AG09309 (cell line): ENCODE measurements around the gene GLYATL1.

Source experiments
- DNase-seq: peaks from one replicate; pipeline ENCODE4 v3.0.0-alpha.2; 2010; ENCODE audit warnings: low read depth
- H3K4me3 ChIP-seq: 2 replicates; pipeline ENCODE4 v1.5.1; 2011; ENCODE audit warnings: mild to moderate bottlenecking, low read depth, low read length, moderate library complexity; ENCODE audit not compliant: control insufficient read depth
- TF ChIP-seq, protein P1 (sequence below): IDR thresholded peaks from 2 replicates; pipeline ENCODE4 v1.5.1; 2011; ENCODE audit warnings: mild to moderate bottlenecking, low read depth, low read length, inconsistent platforms; ENCODE audit not compliant: insufficient read depth, control insufficient read depth; ENCODE audit errors: missing control alignments

Gene GLYATL1

DNA sequence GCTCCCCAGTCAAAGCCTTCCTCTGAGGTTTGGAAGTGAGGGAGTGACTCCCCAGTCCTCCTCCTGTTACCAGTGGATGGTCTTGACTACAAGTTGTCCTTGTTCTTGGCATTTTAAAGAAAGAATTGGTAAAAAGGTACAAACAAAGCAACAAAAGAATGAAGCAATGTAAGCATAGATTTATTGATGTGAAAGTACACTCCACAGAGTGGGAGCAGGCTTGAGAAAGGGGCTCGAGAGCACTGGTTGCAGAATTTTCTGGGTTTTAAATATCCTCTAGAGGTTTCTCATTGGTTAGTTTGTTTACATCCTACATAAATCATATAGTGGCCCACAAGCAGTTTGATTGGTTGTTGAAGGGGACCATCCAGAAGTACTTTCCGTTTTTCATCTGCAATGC is 22.7 kb upstream of the GLYATL1 start:
- TF ChIP-seq, protein P1, sequence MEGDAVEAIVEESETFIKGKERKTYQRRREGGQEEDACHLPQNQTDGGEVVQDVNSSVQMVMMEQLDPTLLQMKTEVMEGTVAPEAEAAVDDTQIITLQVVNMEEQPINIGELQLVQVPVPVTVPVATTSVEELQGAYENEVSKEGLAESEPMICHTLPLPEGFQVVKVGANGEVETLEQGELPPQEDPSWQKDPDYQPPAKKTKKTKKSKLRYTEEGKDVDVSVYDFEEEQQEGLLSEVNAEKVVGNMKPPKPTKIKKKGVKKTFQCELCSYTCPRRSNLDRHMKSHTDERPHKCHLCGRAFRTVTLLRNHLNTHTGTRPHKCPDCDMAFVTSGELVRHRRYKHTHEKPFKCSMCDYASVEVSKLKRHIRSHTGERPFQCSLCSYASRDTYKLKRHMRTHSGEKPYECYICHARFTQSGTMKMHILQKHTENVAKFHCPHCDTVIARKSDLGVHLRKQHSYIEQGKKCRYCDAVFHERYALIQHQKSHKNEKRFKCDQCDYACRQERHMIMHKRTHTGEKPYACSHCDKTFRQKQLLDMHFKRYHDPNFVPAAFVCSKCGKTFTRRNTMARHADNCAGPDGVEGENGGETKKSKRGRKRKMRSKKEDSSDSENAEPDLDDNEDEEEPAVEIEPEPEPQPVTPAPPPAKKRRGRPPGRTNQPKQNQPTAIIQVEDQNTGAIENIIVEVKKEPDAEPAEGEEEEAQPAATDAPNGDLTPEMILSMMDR = no peak
- DNase-seq = no peak
- H3K4me3 ChIP-seq = no peak overlapping the region

DNA sequence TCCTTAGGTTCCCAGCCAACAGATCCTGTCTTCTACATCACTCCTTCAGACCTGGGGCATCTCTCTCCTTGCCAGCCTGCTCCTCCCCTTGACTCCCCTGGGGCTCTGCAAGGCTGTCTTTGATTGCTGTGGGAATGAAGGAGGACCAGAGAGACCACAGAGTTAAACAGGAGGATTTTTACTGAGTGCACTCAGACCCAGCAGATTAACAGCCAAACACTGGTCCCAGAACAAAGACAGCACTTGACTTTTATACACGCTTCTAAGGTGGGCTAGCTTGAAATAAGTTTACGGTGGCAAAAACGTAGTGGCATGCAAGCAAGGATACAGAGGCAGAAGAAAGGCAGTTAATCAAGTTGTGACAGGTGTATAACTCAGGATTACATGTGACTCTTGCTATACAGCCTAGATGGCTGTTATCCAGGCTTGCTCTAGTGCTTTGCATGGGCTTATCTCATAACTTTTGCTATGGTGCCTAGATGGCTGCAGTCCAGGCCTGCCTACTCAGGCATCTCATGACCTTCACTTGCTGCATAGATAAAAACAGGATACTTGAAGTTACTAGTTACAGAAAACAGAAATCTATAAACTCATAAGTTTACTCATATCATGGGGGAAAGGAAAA is 22.0 kb upstream of the GLYATL1 start:
- no peak overlapping the region for H3K4me3 ChIP-seq
- TF ChIP-seq, protein P1 = no peak
- DNase-seq = no peak

DNA sequence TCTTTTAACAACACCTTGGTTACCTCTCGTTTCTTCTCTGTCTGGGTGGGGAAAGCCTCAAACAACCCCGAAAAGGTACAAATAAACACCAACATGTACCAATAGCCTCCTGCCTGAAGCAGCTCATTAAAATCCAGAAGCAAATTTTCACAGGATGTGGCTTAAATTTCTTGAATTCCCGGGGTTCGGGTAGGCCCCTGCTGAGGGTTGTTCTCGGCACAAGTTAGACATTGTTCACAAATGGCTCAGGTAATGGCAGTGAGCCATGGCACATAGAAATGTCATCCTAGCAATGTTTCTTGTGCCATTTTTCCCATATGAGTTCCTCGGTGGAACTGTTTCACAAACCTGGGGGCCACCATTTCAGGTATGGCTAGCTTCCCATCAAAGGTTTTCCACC is 19.7 kb upstream of the GLYATL1 start:
- TF ChIP-seq, protein P1 = no peak
- no peak overlapping the region for H3K4me3 ChIP-seq
- DNase-seq = no peak

DNA sequence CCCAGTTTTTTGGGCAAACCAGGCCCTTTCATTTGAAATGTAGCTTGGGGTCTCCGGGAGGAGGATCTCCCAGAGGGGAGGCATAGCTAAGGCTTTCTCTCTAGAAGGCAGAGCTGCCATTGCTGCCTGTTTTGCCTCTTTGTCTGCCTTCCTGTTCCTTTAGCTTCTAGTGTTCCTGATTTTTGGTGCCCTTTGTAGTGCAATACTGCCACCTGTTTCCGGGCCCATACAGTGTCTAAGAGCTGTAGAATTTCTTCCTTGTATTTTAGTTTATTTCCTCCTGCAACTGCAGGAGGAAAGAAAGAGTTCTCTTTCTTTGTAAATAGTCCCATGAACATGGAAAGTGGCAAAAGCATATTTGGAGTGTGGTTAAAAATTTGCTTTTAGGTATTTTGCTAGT is 19.3 kb upstream of the GLYATL1 start:
- no peak overlapping the region for H3K4me3 ChIP-seq
- TF ChIP-seq, protein P1 = no peak
- no peak for DNase-seq

DNA sequence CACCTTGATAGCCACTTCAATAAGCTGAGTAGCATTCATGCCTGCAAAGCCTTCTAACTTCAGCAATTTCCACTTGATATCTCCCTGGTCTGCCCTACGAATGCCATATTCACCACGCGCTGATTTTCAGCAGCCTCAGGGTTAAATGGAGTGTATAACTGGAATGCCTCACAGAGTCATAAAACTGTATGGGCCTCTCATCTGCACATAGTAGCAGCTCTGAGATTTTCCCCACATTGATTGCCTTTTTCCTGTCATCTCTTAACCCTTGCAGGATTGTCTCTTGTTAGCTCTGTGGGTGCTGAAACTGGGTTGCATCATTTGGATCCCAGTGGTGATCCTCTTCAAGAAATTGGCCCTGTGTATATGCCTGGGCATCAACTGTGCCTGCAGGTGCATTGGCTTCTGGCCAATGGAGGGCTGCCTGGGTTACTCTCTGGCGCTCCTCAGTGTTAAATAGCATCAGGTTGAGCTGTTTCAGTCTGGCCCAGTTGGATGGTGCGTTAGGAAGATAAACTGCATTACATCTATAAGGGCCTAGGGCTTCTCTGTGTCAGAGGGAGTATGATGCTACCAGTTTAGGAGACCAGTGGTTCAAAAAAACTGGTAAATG is 17.4 kb upstream of the GLYATL1 start:
- no peak overlapping the region for H3K4me3 ChIP-seq
- TF ChIP-seq, protein P1 = no peak
- DNase-seq = no peak

DNA sequence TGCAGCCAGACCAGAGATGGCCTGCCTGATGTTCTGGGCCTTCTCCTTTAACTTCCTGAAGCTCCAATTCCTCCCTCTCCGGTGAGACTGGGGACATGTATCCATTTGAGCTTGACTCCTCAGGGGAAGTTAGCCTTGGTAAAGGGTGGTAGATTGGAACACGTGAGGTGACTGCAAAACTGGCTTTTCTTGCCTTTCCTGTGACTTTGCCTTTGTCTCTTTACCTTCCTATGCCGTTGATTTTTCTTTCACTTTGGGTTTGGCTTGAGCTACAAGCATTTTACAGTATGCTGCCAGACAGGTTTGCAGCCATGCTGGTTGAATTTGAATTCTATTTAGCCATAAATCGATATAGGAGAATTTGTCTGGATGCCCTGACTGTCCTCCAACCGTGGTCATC is 16.8 kb upstream of the GLYATL1 start:
- DNase-seq = no peak
- TF ChIP-seq, protein P1 = no peak
- no peak overlapping the region for H3K4me3 ChIP-seq
